SK-N-MC (cell line): ENCODE results near the gene KIF12.

Source experiments
- EZH2 ChIP-seq: fragments of 200-600 bp; sonication (generic); IDR thresholded peaks from one replicate; pipeline ENCODE4 v1.6.1; 2017; ENCODE audit warnings: antibody characterized with exemption
- POLR2AphosphoS5 ChIP-seq: IDR thresholded peaks from 2 replicates; pipeline ENCODE4 v1.6.1; 2012; ENCODE audit warnings: mild to moderate bottlenecking, low read depth, low read length, borderline replicate concordance

- TF ChIP-seq POLR2AphosphoS5: no peak
- TF ChIP-seq EZH2: no peak
Measured at GRCh38 chr9:114085387-114085789, 13.7 kb downstream of the KIF12 start.
